Measurements from ENCODE around the gene STX19. TPM values are rescaled to one million over a fixed set of nuclear protein-coding genes. Genes with fewer than 3 reads are reported as not detected.

STX19 gene
- total RNA-seq, 1 experiment from 2014 or later = not detected

DNA sequence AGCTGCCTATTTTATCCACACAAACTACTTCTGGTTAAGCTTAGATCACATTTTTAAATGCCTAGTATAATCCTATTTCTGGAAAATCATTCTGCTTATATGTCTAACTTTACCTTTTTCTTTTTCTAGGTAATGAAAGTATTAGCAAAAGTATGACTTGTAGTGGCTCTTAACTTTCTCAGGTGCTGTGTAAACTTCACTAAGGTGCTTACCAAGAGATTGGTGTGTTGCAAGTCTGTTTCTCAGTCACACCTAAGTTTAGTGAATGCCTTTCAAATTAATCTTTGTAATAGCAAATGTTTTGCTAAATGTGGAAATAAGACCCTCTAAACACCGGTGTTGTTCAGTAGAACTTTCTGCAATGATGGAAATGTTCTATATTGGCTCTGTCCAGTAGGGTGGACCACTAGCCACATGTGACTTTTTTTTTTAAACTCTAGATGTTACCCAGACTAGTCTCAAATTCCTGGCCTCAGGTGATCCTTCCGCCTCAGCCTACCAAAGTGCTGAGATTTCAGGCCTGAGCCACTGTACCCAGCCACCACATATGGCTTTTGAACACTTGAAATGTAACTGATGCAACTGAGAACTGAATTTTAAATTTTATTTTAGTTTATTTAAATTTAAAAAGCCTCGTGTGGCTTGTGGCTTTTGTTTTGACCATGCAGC is 26.4 kb downstream of the STX19 start:
- ChIA-PET CTCF (no interaction called here), POLR2A (ENCODE audit: low non-redundant PET) (no interaction called here)
- no TSS peak for BruUV-seq (replicated peaks)
- Histone ChIP-seq H3K4me3 (ENCODE audit: low read depth, low read length, poor library complexity, severe bottlenecking) (no peak overlapping the region), H3K4me1 (ENCODE audit: insufficient read depth, low read length, poor library complexity, severe bottlenecking) (peaks cover 6% of the 10 kb centered on the region), H3K27ac (ENCODE audit: low read depth, low read length, poor library complexity, severe bottlenecking) (no peak overlapping the region), H3K36me3 (ENCODE audit: insufficient read depth, low read length, poor library complexity, severe bottlenecking) (no peaks in the 10 kb centered on the region), H3K27me3 (replicated peaks; ENCODE audit: insufficient read depth, low read depth, low read length, poor library complexity) (no peaks in the 10 kb centered on the region), H3K9me3 (ENCODE audit: low read depth, low read length, poor library complexity, severe bottlenecking) (no peaks in the 10 kb centered on the region)
- no peak for TF ChIP-seq EZH2 (IDR thresholded peaks at IDR 0.05; ENCODE audit: borderline replicate concordance, low read depth, low read length, poor library complexity, severe bottlenecking)
- TF ChIP-seq, protein P1, sequence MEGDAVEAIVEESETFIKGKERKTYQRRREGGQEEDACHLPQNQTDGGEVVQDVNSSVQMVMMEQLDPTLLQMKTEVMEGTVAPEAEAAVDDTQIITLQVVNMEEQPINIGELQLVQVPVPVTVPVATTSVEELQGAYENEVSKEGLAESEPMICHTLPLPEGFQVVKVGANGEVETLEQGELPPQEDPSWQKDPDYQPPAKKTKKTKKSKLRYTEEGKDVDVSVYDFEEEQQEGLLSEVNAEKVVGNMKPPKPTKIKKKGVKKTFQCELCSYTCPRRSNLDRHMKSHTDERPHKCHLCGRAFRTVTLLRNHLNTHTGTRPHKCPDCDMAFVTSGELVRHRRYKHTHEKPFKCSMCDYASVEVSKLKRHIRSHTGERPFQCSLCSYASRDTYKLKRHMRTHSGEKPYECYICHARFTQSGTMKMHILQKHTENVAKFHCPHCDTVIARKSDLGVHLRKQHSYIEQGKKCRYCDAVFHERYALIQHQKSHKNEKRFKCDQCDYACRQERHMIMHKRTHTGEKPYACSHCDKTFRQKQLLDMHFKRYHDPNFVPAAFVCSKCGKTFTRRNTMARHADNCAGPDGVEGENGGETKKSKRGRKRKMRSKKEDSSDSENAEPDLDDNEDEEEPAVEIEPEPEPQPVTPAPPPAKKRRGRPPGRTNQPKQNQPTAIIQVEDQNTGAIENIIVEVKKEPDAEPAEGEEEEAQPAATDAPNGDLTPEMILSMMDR (conservative IDR thresholded peaks at IDR 0.05; ENCODE audit: low read depth, low read length) = no peak
- intact Hi-C loops (cut with micrococcal nuclease; ENCODE audit: unreplicated experiment) = no loop called here
- no peak for DNase-seq (ENCODE audit: low spot score)

DNA sequence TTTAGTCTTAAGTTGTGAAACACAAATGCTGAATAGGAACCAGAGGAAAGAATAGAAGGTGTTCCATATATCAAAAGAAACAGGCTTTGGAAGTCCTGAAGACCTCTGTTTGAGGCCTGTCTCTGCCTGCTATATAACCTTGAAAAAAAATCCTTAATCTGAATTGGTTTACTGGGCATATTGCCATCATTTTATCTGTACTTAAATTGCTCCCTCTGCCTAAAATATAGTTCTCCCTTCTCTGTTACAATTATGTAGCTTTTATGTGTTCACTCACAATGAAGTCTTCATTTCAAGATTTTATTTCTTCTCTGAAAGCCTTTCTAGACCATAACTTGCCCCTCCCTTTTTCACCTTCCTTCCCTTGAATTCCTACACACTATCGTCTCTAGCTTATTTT is 27.2 kb downstream of the STX19 start:
- no peak overlapping the region for H3K27ac ChIP-seq (ENCODE audit: low read depth, low read length, poor library complexity, severe bottlenecking)
- no peak overlapping the region for H3K4me3 ChIP-seq (ENCODE audit: low read depth, low read length, poor library complexity, severe bottlenecking)
- no peaks in the 10 kb centered on the region for H3K27me3 ChIP-seq (replicated peaks; ENCODE audit: insufficient read depth, low read depth, low read length, poor library complexity)
- ChIA-PET CTCF (no interaction called here), POLR2A (ENCODE audit: low non-redundant PET) (no interaction called here)
- peaks cover 6% of the 10 kb centered on the region for H3K4me1 ChIP-seq (ENCODE audit: insufficient read depth, low read length, poor library complexity, severe bottlenecking)
- intact Hi-C loops (cut with micrococcal nuclease; ENCODE audit: unreplicated experiment) = no loop called here
- BruUV-seq (replicated peaks) = no TSS peak
- TF ChIP-seq, protein P1 (conservative IDR thresholded peaks at IDR 0.05; ENCODE audit: low read depth, low read length) = no peak
- TF ChIP-seq EZH2 (IDR thresholded peaks at IDR 0.05; ENCODE audit: borderline replicate concordance, low read depth, low read length, poor library complexity, severe bottlenecking) = no peak
- no peaks in the 10 kb centered on the region for H3K36me3 ChIP-seq (ENCODE audit: insufficient read depth, low read length, poor library complexity, severe bottlenecking)
- DNase-seq (ENCODE audit: low spot score) = no peak
- no peaks in the 10 kb centered on the region for H3K9me3 ChIP-seq (ENCODE audit: low read depth, low read length, poor library complexity, severe bottlenecking)

DNA sequence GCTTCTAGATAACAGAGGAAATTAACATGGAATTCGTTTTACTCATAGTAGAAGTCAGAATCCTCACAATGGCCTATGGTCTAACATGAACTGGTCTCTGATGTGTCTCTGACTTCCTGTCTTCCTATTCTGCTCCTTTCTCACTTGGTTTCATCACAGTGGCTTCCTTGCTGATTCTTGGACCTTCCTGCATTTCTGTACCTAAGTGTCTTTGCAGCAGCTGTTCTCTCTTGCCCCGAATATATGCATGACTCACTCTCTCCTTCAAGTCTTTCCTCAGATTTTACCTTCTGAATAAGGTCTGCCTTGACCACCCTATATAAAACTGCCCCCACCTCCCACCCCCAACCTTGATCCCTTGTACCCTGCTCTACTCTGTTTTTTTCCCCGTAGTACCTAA is 34.3 kb downstream of the STX19 start:
- Histone ChIP-seq H3K4me3 (ENCODE audit: low read depth, low read length, poor library complexity, severe bottlenecking) (no peak overlapping the region), H3K9me3 (ENCODE audit: low read depth, low read length, poor library complexity, severe bottlenecking) (no peaks in the 10 kb centered on the region), H3K36me3 (ENCODE audit: insufficient read depth, low read length, poor library complexity, severe bottlenecking) (no peaks in the 10 kb centered on the region), H3K27me3 (replicated peaks; ENCODE audit: insufficient read depth, low read depth, low read length, poor library complexity) (no peaks in the 10 kb centered on the region), H3K27ac (ENCODE audit: low read depth, low read length, poor library complexity, severe bottlenecking) (no peak overlapping the region), H3K4me1 (ENCODE audit: insufficient read depth, low read length, poor library complexity, severe bottlenecking) (no peaks in the 10 kb centered on the region)
- ChIA-PET CTCF (no interaction called here), POLR2A (ENCODE audit: low non-redundant PET) (no interaction called here)
- TF ChIP-seq, protein P1 (conservative IDR thresholded peaks at IDR 0.05; ENCODE audit: low read depth, low read length) = no peak
- no peak for TF ChIP-seq EZH2 (IDR thresholded peaks at IDR 0.05; ENCODE audit: borderline replicate concordance, low read depth, low read length, poor library complexity, severe bottlenecking)
- BruUV-seq (replicated peaks) = no TSS peak
- intact Hi-C loops (cut with micrococcal nuclease; ENCODE audit: unreplicated experiment) = no loop called here
- DNase-seq (ENCODE audit: low spot score) = no peak

All from A673 (cell line).